Neuron (in vitro differentiated cells): ENCODE measurements around the gene AMY2A.
"Not testable (repeated sequence)": the region's sequence is repeated elsewhere in the genome, so short reads cannot be mapped to it uniquely, and the experiment has no call there.

Experiments
- H2AFZ ChIP-seq: one replicate; pipeline ENCODE4 v1.6.1; 2013; ENCODE audit warnings: low read depth, mild to moderate bottlenecking, inconsistent platforms, low read length, moderate library complexity
- H3K27me3 ChIP-seq: one replicate; pipeline ENCODE4 v1.6.1; 2013; ENCODE audit warnings: low read length; ENCODE audit not compliant: insufficient read depth
- H3K36me3 ChIP-seq: one replicate; pipeline ENCODE4 v1.6.1; 2013; ENCODE audit warnings: low read length; ENCODE audit not compliant: insufficient read depth
- H3K4me1 ChIP-seq: one replicate; pipeline ENCODE4 v1.6.1; 2013; ENCODE audit warnings: low read length; ENCODE audit not compliant: insufficient read depth
- H3K4me3 ChIP-seq: 2 replicates; pipeline ENCODE4 v1.5.1; 2013; ENCODE audit warnings: mild to moderate bottlenecking, low read length, moderate library complexity
- H3K9me3 ChIP-seq: one replicate; pipeline ENCODE4 v1.6.1; 2013; ENCODE audit warnings: low read length

Gene AMY2A

GRCh38 chr1:103650889-103651288, 33.7 kb downstream of the AMY2A start:
- H3K9me3 ChIP-seq, H3K4me3 ChIP-seq, H2AFZ ChIP-seq, H3K27me3 ChIP-seq, H3K4me1 ChIP-seq, H3K36me3 ChIP-seq: not testable (repeated sequence)

- not testable (repeated sequence) for H3K4me3 ChIP-seq, H3K27me3 ChIP-seq, H3K4me1 ChIP-seq, H3K9me3 ChIP-seq, H3K36me3 ChIP-seq, H2AFZ ChIP-seq
Measured at GRCh38 chr1:103654133-103654532, 36.9 kb downstream of the AMY2A start.

- not testable (repeated sequence) for H3K27me3 ChIP-seq, H3K4me3 ChIP-seq, H2AFZ ChIP-seq, H3K4me1 ChIP-seq, H3K9me3 ChIP-seq, H3K36me3 ChIP-seq
Measured at GRCh38 chr1:103655460-103655859, 38.2 kb downstream of the AMY2A start, which contains the start of gene AMY1A. Gene AMY1A (plus strand): TSS chr1:103655760. CDS start chr1:103656331, 571 bp downstream.
